Nephron (organoid): ENCODE data around the gene ALK.
"Not testable (repeated sequence)": the region's sequence is repeated elsewhere in the genome, so short reads cannot be mapped to it uniquely, and the experiment has no call there.

Experiments
- H3K27ac Mint-ChIP-seq, 3 experiments: 2 replicates each; pipeline ENCODE4 v1.8.0; 2020; ENCODE audit warnings: mixed read lengths in 3 of 3, mild to moderate bottlenecking in 2 of 3, moderate library complexity in 1 of 3
- H3K27me3 Mint-ChIP-seq: 2 replicates; pipeline ENCODE4 v1.8.0; 2021; ENCODE audit warnings: low read depth, mild to moderate bottlenecking, moderate library complexity, mixed read lengths
- H3K36me3 Mint-ChIP-seq: 2 replicates; pipeline ENCODE4 v1.8.0; 2020; ENCODE audit warnings: low read depth, mixed read lengths
- H3K4me1 Mint-ChIP-seq: 2 replicates; pipeline ENCODE4 v1.8.0; 2020; ENCODE audit warnings: mixed read lengths
- H3K4me3 Mint-ChIP-seq, 3 experiments: 2 replicates each; pipeline ENCODE4 v1.8.0; 2020; ENCODE audit warnings: mild to moderate bottlenecking in 3 of 3, mixed read lengths in 3 of 3, moderate library complexity in 2 of 3
- H3K9me3 Mint-ChIP-seq: 2 replicates; pipeline ENCODE4 v1.8.0; 2020; ENCODE audit warnings: mixed read lengths
- CTCF ChIP-seq, 3 experiments: fragments of 200-600 bp; sonication (generic); IDR thresholded peaks; one replicate each; pipeline ENCODE4 v1.5.0; 2021; ENCODE audit warnings: antibody characterized with exemption in 3 of 3; ENCODE audit not compliant: unreplicated experiment in 3 of 3

ALK gene

GRCh38 chr2:29261003-29261402, 660.4 kb downstream of the ALK start:
- no peaks in the 10 kb centered on the region for H3K36me3 Mint-ChIP-seq
- H3K4me1 Mint-ChIP-seq, result no peaks in the 10 kb centered on the region
- peaks cover 11% of the 10 kb centered on the region for H3K27me3 Mint-ChIP-seq
- no peak overlapping the region for H3K4me3 Mint-ChIP-seq
- H3K27ac Mint-ChIP-seq, result no peak overlapping the region
- no peaks in the 10 kb centered on the region for H3K9me3 Mint-ChIP-seq
- no peak for TF ChIP-seq CTCF (IDR thresholded peaks at IDR 0.05; ENCODE audit: unreplicated experiment in 3 of 3)

GRCh38 chr2:29260142-29260772, 661.1 kb downstream of the ALK start:
- H3K27me3 Mint-ChIP-seq, result peaks cover 11% of the 10 kb centered on the region

GRCh38 chr2:29259221-29259620, 662.2 kb downstream of the ALK start:
- H3K36me3 Mint-ChIP-seq, result no peaks in the 10 kb centered on the region
- no peak overlapping the region for H3K4me3 Mint-ChIP-seq
- TF ChIP-seq CTCF (IDR thresholded peaks at IDR 0.05; ENCODE audit: unreplicated experiment in 3 of 3), result no peak
- no peaks in the 10 kb centered on the region for H3K9me3 Mint-ChIP-seq
- peaks cover 8% of the 10 kb centered on the region for H3K4me1 Mint-ChIP-seq
- H3K27ac Mint-ChIP-seq, result no peak overlapping the region
- peaks cover 13% of the 10 kb centered on the region for H3K27me3 Mint-ChIP-seq

More at GRCh38 chr2:29260142-29260772, 661.1 kb downstream of the ALK start:
- H3K27ac Mint-ChIP-seq, result no peak overlapping the region
- no peaks in the 10 kb centered on the region for H3K9me3 Mint-ChIP-seq
- H3K4me1 Mint-ChIP-seq, result peaks cover under 1% of the 10 kb centered on the region
- no peak for TF ChIP-seq CTCF (IDR thresholded peaks at IDR 0.05; ENCODE audit: unreplicated experiment in 3 of 3)
- no peak overlapping the region for H3K4me3 Mint-ChIP-seq
- no peaks in the 10 kb centered on the region for H3K36me3 Mint-ChIP-seq

- H3K4me1 Mint-ChIP-seq, result peaks cover 8% of the 10 kb centered on the region
- no peaks in the 10 kb centered on the region for H3K36me3 Mint-ChIP-seq
- H3K4me3 Mint-ChIP-seq, result no peak overlapping the region
- H3K27ac Mint-ChIP-seq, result peak overlapping the region in 2 of 3 experiments; percentile 30 to 32
- no peak for TF ChIP-seq CTCF (IDR thresholded peaks at IDR 0.05; ENCODE audit: unreplicated experiment in 3 of 3)
- peaks cover 31% of the 10 kb centered on the region for H3K27me3 Mint-ChIP-seq
- no peaks in the 10 kb centered on the region for H3K9me3 Mint-ChIP-seq
These were observed 666.4 kb downstream of the ALK start for GRCh38 chr2:29255004-29255403.

GRCh38 chr2:29253495-29254275, 667.7 kb downstream of the ALK start:
- H3K36me3 Mint-ChIP-seq, result not testable (repeated sequence)

GRCh38 chr2:29253026-29253425, 668.4 kb downstream of the ALK start:
- H3K4me1 Mint-ChIP-seq, result peaks cover 8% of the 10 kb centered on the region
- no peak for TF ChIP-seq CTCF (IDR thresholded peaks at IDR 0.05; ENCODE audit: unreplicated experiment in 3 of 3)
- no peak overlapping the region for H3K27ac Mint-ChIP-seq
- no peaks in the 10 kb centered on the region for H3K36me3 Mint-ChIP-seq
- H3K4me3 Mint-ChIP-seq, result no peak overlapping the region
- no peaks in the 10 kb centered on the region for H3K9me3 Mint-ChIP-seq
- H3K27me3 Mint-ChIP-seq, result peaks cover 38% of the 10 kb centered on the region

More at GRCh38 chr2:29253495-29254275, 667.7 kb downstream of the ALK start:
- not testable (repeated sequence) for H3K9me3 Mint-ChIP-seq, H3K27ac Mint-ChIP-seq, H3K4me3 Mint-ChIP-seq, H3K4me1 Mint-ChIP-seq
- peaks cover 34% of the 10 kb centered on the region for H3K27me3 Mint-ChIP-seq
